Measurements from ENCODE around the gene DMAC2.

- TF ChIP-seq CTCF (conservative IDR thresholded peaks at IDR 0.05 in 1 of 2, IDR thresholded peaks at IDR 0.05 in 1 of 2; ENCODE audit: extremely low read depth in 1 of 2, insufficient read depth in 1 of 2, low read depth in 1 of 2, low read length in 2 of 2) (peak in 1 of 2 donors; percentile 26), EZH2 (IDR thresholded peaks at IDR 0.05; ENCODE audit: borderline replicate concordance, low read length) (no peak)
These were observed 11.8 kb downstream of the DMAC2 start for GRCh38 chr19:41427647-41428480.
